Astrocyte (in vitro differentiated cells and primary cell): ENCODE results near the gene GMNN. TPM values are rescaled to one million over a fixed set of nuclear protein-coding genes. Genes with fewer than 3 reads are reported as not detected.

Experiments
- DNase-seq: peaks from one replicate; pipeline ENCODE4 v3.0.0-alpha.2; 2010; ENCODE audit warnings: low read depth
- FAIRE-seq: peaks from 2 replicates; lab custom pipeline; 2011; peaks lifted over from hg19 to GRCh38; lab: Jason Lieb, UNC
- H2AFZ ChIP-seq: 2 replicates; pipeline ENCODE4 v1.6.0; 2012; ENCODE audit warnings: low read depth, low read length, inconsistent platforms
- H3K27ac ChIP-seq: 2 replicates; pipeline ENCODE4 v1.5.1; 2011; ENCODE audit warnings: low read depth, low read length, inconsistent platforms
- H3K27me3 ChIP-seq: 2 replicates; pipeline ENCODE4 v1.6.0; 2011; ENCODE audit warnings: low read length, inconsistent platforms; ENCODE audit not compliant: insufficient read depth
- H3K36me3 ChIP-seq: 2 replicates; pipeline ENCODE4 v1.5.1; 2011; ENCODE audit warnings: low read length, inconsistent platforms; ENCODE audit not compliant: insufficient read depth
- H3K4me1 ChIP-seq: 2 replicates; pipeline ENCODE4 v1.5.1; 2011; ENCODE audit warnings: low read length, inconsistent platforms; ENCODE audit not compliant: insufficient read depth
- H3K4me2 ChIP-seq: 2 replicates; pipeline ENCODE4 v1.6.0; 2012; ENCODE audit warnings: low read length, inconsistent platforms
- H3K4me3 ChIP-seq: 2 replicates; pipeline ENCODE4 v1.5.1; 2011; ENCODE audit warnings: low read depth, mild to moderate bottlenecking, low read length, inconsistent platforms; ENCODE audit not compliant: insufficient read depth
- H3K79me2 ChIP-seq: 2 replicates; pipeline ENCODE4 v1.6.0; 2012; ENCODE audit warnings: mild to moderate bottlenecking, low read length, inconsistent platforms; ENCODE audit not compliant: insufficient read depth
- H3K9ac ChIP-seq: 2 replicates; pipeline ENCODE4 v1.6.0; 2012; ENCODE audit warnings: mild to moderate bottlenecking, low read length, inconsistent platforms
- H3K9me3 ChIP-seq: 2 replicates; pipeline ENCODE4 v1.5.1; 2012; ENCODE audit warnings: low read depth, mild to moderate bottlenecking, low read length, inconsistent platforms; ENCODE audit not compliant: insufficient read depth
- H4K20me1 ChIP-seq: 2 replicates; pipeline ENCODE4 v1.6.0; 2012; ENCODE audit warnings: low read length, inconsistent platforms; ENCODE audit not compliant: insufficient read depth
- H3K27ac Mint-ChIP-seq: one replicate; pipeline ENCODE4 v1.8.0; 2021; ENCODE audit warnings: mild to moderate bottlenecking, mixed read lengths; ENCODE audit not compliant: unreplicated experiment
- H3K27me3 Mint-ChIP-seq: one replicate; pipeline ENCODE4 v1.8.0; 2021; ENCODE audit warnings: low read depth, mixed read lengths; ENCODE audit not compliant: unreplicated experiment
- H3K36me3 Mint-ChIP-seq: one replicate; pipeline ENCODE4 v1.8.0; 2021; ENCODE audit warnings: low read depth, mixed read lengths; ENCODE audit not compliant: unreplicated experiment
- H3K4me1 Mint-ChIP-seq: one replicate; pipeline ENCODE4 v1.8.0; 2021; ENCODE audit warnings: low read depth, mixed read lengths; ENCODE audit not compliant: unreplicated experiment
- H3K4me3 Mint-ChIP-seq: one replicate; pipeline ENCODE4 v1.8.0; 2021; ENCODE audit warnings: mild to moderate bottlenecking, moderate library complexity, mixed read lengths; ENCODE audit not compliant: unreplicated experiment
- H3K9me3 Mint-ChIP-seq: one replicate; pipeline ENCODE4 v1.8.0; 2021; ENCODE audit warnings: mild to moderate bottlenecking, mixed read lengths; ENCODE audit not compliant: unreplicated experiment
- CTCF ChIP-seq: IDR thresholded peaks from 2 replicates; pipeline ENCODE4 v1.5.1; 2011; ENCODE audit warnings: low read depth, mild to moderate bottlenecking, inconsistent platforms, low read length, moderate library complexity; ENCODE audit not compliant: insufficient read depth
- EZH2 ChIP-seq: IDR thresholded peaks from 2 replicates; pipeline ENCODE4 v1.6.1; 2012; ENCODE audit warnings: mild to moderate bottlenecking, low read length, inconsistent platforms; ENCODE audit not compliant: insufficient read depth
- total RNA-seq: library from RNA; stranded (reverse); gene quantifications from 2 replicates; pipeline ENCODE4 v1.2.1, GENCODE V29; 2021

The GMNN gene
- total RNA-seq, 1 donor from 2014 or later, result 16.4 TPM

- Mint-ChIP-seq H3K36me3 (no peaks in the 10 kb centered on the region), H3K27ac (no peak overlapping the region), H3K4me3 (no peak overlapping the region), H3K9me3 (no peaks in the 10 kb centered on the region), H3K27me3 (no peaks in the 10 kb centered on the region), H3K4me1 (peaks cover 2% of the 10 kb centered on the region)
- Histone ChIP-seq H3K4me3 (no peak overlapping the region), H3K4me1 (no peaks in the 10 kb centered on the region), H2AFZ (no peak overlapping the region), H3K9me3 (no peaks in the 10 kb centered on the region), H3K27ac (no peak overlapping the region), H3K27me3 (no peaks in the 10 kb centered on the region), H4K20me1 (no peaks in the 10 kb centered on the region), H3K4me2 (no peak overlapping the region), H3K9ac (no peak overlapping the region), H3K36me3 (no peaks in the 10 kb centered on the region), H3K79me2 (no peaks in the 10 kb centered on the region)
- FAIRE-seq (no peak), DNase-seq (no peak)
- TF ChIP-seq CTCF (no peak), EZH2 (no peak)
Observed at GRCh38 chr6:24760210-24760609, 14.5 kb upstream of the GMNN start.

GRCh38 chr6:24761193-24761835, 13.4 kb upstream of the GMNN start:
- no peak overlapping the region for H3K4me3 Mint-ChIP-seq
- Histone ChIP-seq H3K9ac (no peak overlapping the region), H3K27me3 (no peaks in the 10 kb centered on the region), H3K79me2 (no peaks in the 10 kb centered on the region), H3K4me2 (no peak overlapping the region), H3K36me3 (no peaks in the 10 kb centered on the region), H3K4me3 (no peak overlapping the region), H4K20me1 (no peaks in the 10 kb centered on the region), H3K27ac (no peak overlapping the region), H2AFZ (no peak overlapping the region), H3K9me3 (no peaks in the 10 kb centered on the region), H3K4me1 (no peaks in the 10 kb centered on the region)
- no peak for FAIRE-seq
- peaks cover 2% of the 10 kb centered on the region for H3K4me1 Mint-ChIP-seq
- H3K36me3 Mint-ChIP-seq, result no peaks in the 10 kb centered on the region
- no peaks in the 10 kb centered on the region for H3K9me3 Mint-ChIP-seq
- DNase-seq, result no peak
- H3K27ac Mint-ChIP-seq, result no peak overlapping the region
- TF ChIP-seq EZH2 (no peak), CTCF (no peak)
- no peaks in the 10 kb centered on the region for H3K27me3 Mint-ChIP-seq

GRCh38 chr6:24761851-24762250, 12.9 kb upstream of the GMNN start:
- Histone ChIP-seq H3K27ac (no peak overlapping the region), H3K79me2 (no peaks in the 10 kb centered on the region), H3K9ac (no peak overlapping the region), H3K4me3 (no peak overlapping the region), H3K27me3 (no peaks in the 10 kb centered on the region), H3K9me3 (no peaks in the 10 kb centered on the region), H2AFZ (no peak overlapping the region), H3K4me2 (no peak overlapping the region), H3K36me3 (no peaks in the 10 kb centered on the region), H4K20me1 (no peaks in the 10 kb centered on the region), H3K4me1 (no peaks in the 10 kb centered on the region)
- FAIRE-seq, result no peak
- Mint-ChIP-seq H3K27me3 (no peaks in the 10 kb centered on the region), H3K9me3 (no peaks in the 10 kb centered on the region), H3K4me3 (no peak overlapping the region), H3K27ac (no peak overlapping the region), H3K4me1 (peaks cover 2% of the 10 kb centered on the region), H3K36me3 (no peaks in the 10 kb centered on the region)
- DNase-seq, result no peak
- TF ChIP-seq CTCF (no peak), EZH2 (no peak)
